Gastrocnemius medialis (tissue), 4 donors: Measurements from ENCODE around the gene ITIH1.

ENCODE experiments used
- POLR2A ChIP-seq, 2 donors: fragments of 450-650 bp; IDR thresholded peaks; one replicate each; pipeline ENCODE4 v1.6.1; 2017; ENCODE audit warnings: antibody characterized with exemption in 2 of 2, mild to moderate bottlenecking in 2 of 2, moderate library complexity in 2 of 2
- TF ChIP-seq, protein P1 (sequence below), 5 experiments: fragments of 450-650 bp in 3 of 5; fragments of 200-600 bp in 2 of 5; sonication (generic) in 2 of 5; IDR thresholded peaks in 4 of 5; conservative IDR thresholded peaks in 1 of 5; 1 replicate in 4 of 5; 2 replicates in 1 of 5; pipeline ENCODE4 v1.5.1; 2016 to 2019; ENCODE audit warnings: antibody characterized with exemption in 5 of 5, mild to moderate bottlenecking in 3 of 5, moderate library complexity in 3 of 5

DNA sequence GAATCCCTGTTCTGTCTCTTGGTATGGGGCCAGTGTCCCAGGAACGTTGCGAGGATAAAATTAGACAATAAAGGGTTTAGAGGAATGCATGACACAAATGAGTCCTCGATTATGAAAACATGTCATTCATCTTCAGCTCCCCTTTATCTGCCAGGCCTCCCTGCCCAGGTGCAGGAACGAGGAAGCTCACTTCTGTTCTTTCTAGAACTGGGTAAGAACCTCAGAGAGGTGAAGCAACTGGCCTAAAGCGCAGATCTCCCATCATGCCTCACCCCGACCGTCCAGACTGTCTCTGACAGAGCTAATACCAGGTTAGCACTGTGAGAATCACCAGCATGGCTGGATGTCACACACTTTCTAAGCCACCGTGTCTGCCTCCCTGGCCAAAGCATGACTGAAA lies 1.5 kb upstream of the ITIH1 start:
- TF ChIP-seq, protein P1, sequence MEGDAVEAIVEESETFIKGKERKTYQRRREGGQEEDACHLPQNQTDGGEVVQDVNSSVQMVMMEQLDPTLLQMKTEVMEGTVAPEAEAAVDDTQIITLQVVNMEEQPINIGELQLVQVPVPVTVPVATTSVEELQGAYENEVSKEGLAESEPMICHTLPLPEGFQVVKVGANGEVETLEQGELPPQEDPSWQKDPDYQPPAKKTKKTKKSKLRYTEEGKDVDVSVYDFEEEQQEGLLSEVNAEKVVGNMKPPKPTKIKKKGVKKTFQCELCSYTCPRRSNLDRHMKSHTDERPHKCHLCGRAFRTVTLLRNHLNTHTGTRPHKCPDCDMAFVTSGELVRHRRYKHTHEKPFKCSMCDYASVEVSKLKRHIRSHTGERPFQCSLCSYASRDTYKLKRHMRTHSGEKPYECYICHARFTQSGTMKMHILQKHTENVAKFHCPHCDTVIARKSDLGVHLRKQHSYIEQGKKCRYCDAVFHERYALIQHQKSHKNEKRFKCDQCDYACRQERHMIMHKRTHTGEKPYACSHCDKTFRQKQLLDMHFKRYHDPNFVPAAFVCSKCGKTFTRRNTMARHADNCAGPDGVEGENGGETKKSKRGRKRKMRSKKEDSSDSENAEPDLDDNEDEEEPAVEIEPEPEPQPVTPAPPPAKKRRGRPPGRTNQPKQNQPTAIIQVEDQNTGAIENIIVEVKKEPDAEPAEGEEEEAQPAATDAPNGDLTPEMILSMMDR (IDR thresholded peaks at IDR 0.05 in 4 of 5, conservative IDR thresholded peaks at IDR 0.05 in 1 of 5): no peak
- TF ChIP-seq POLR2A (IDR thresholded peaks at IDR 0.05): no peak
